Sciatic nerve (tissue), 2 donors: ENCODE data around the gene CRACDL. TPM values are rescaled to one million over a fixed set of nuclear protein-coding genes. Genes with fewer than 3 reads are reported as not detected.

ENCODE experiments used
- ATAC-seq: fragments of 200-7000 bp; cut with Tn5 transposase; one replicate; pipeline ENCODE4 v1.9.1; 2020; ENCODE audit warnings: mild to moderate bottlenecking, moderate library complexity
- DNase-seq: peaks from one replicate; pipeline ENCODE4 v3.0.0-alpha.2; 2020; ENCODE audit warnings: low spot score
- intact Hi-C: fragments of 100-400 bp; cut with DNase I; formaldehyde crosslinking; loops from one replicate; pipeline ENCODE4 v1.14.2; 2022
- total RNA-seq: library from RNA; stranded (reverse); fragmentation: NEBNext Ultra II Directional; extraction: Animal tissue kit (Norgen Biotek cat#: 25700); gene quantifications from one replicate; pipeline ENCODE4 v1.2.1, GENCODE V29; 2021
- donor health status: DM: no; HTN: no; CAD: no.
- donor health status: DM: no; HTN: no; CAD: no.

Gene CRACDL
- total RNA-seq, 1 donor from 2014 or later: 12.4 TPM

- no peak for DNase-seq
- intact Hi-C loops: no loop called here
- ATAC-seq: no peak
Observed at GRCh38 chr2:98833172-98833916, 102.7 kb downstream of the CRACDL start.

- no peak for DNase-seq
- intact Hi-C loops: no loop called here
- no peak for ATAC-seq
Observed at GRCh38 chr2:98832172-98832571, 103.9 kb downstream of the CRACDL start.

- DNase-seq (no peak), ATAC-seq (no peak)
- intact Hi-C loops: no loop called here
Observed at GRCh38 chr2:98830571-98831145, 105.4 kb downstream of the CRACDL start.

GRCh38 chr2:98829581-98830270 lies 106.3 kb downstream of the CRACDL start:
- DNase-seq (no peak), ATAC-seq (no peak)
- intact Hi-C loops: no loop called here

GRCh38 chr2:98828793-98829371 lies 107.1 kb downstream of the CRACDL start:
- intact Hi-C loops: no loop called here
- no peak for DNase-seq
- no peak for ATAC-seq

GRCh38 chr2:98828369-98828744 lies 107.7 kb downstream of the CRACDL start:
- intact Hi-C loops: no loop called here
- ATAC-seq: no peak
- no peak for DNase-seq

GRCh38 chr2:98827625-98828368 lies 108.2 kb downstream of the CRACDL start:
- intact Hi-C loops: no loop called here
- ATAC-seq (no peak), DNase-seq (no peak)

GRCh38 chr2:98826856-98827255 lies 109.2 kb downstream of the CRACDL start:
- intact Hi-C loops: no loop called here
- no peak for DNase-seq
- no peak for ATAC-seq

- DNase-seq (no peak), ATAC-seq (no peak)
- intact Hi-C loops: no loop called here
Observed at GRCh38 chr2:98825858-98826257, 110.2 kb downstream of the CRACDL start.

- intact Hi-C loops: no loop called here
Observed at GRCh38 chr2:98825404-98825803, 110.6 kb downstream of the CRACDL start.

GRCh38 chr2:98825020-98825350 lies 111.0 kb downstream of the CRACDL start:
- no peak for ATAC-seq
- intact Hi-C loops: no loop called here
- DNase-seq: no peak

More at GRCh38 chr2:98825404-98825803, 110.6 kb downstream of the CRACDL start:
- ATAC-seq (no peak), DNase-seq (no peak)

GRCh38 chr2:98824256-98825019 lies 111.6 kb downstream of the CRACDL start:
- intact Hi-C loops: no loop called here
- DNase-seq: no peak
- ATAC-seq: no peak

- intact Hi-C loops: no loop called here
Observed at GRCh38 chr2:98823196-98824170, 112.5 kb downstream of the CRACDL start.

GRCh38 chr2:98822301-98823164 lies 113.5 kb downstream of the CRACDL start:
- peak; percentile 33 for ATAC-seq
- DNase-seq: peak; percentile 75
- intact Hi-C loops: no loop called here

More at GRCh38 chr2:98823196-98824170, 112.5 kb downstream of the CRACDL start:
- ATAC-seq (peak; percentile 23), DNase-seq (no peak)

GRCh38 chr2:98821629-98822135 lies 114.3 kb downstream of the CRACDL start:
- no peak for DNase-seq
- ATAC-seq: no peak
- intact Hi-C loops: no loop called here

GRCh38 chr2:98819231-98819766 lies 116.7 kb downstream of the CRACDL start:
- no peak for DNase-seq
- intact Hi-C loops: no loop called here
- ATAC-seq: no peak
